ENCODE measurements around the gene TUBA4A.

GRCh38 chr2:219207134-219207883 is 46.4 kb downstream of the TUBA4A start:
- TF ChIP-seq CTCF (IDR thresholded peaks at IDR 0.05 in 4 of 5, conservative IDR thresholded peaks at IDR 0.05 in 1 of 5): no peak
- TF ChIP-seq POLR2A (IDR thresholded peaks at IDR 0.05): no peak

All from gastrocnemius medialis (tissue), 4 donors.